Stimulated activated CD8-positive, alpha-beta memory T cell treated with anti-CD3 and anti-CD28 coated beads, Interleukin-7, amount 100 ng/mL, for 4 hours (primary cell): ENCODE data around the gene CST1.
"Not testable (repeated sequence)": the region's sequence is repeated elsewhere in the genome, so short reads cannot be mapped to it uniquely, and the experiment has no call there.

Experiments
- DNase-seq, 2 donors: peaks; one replicate each; pipeline ENCODE4 v3.0.0-alpha.2; 2020; ENCODE audit warnings: low read depth in 2 of 2

Gene CST1

DNA sequence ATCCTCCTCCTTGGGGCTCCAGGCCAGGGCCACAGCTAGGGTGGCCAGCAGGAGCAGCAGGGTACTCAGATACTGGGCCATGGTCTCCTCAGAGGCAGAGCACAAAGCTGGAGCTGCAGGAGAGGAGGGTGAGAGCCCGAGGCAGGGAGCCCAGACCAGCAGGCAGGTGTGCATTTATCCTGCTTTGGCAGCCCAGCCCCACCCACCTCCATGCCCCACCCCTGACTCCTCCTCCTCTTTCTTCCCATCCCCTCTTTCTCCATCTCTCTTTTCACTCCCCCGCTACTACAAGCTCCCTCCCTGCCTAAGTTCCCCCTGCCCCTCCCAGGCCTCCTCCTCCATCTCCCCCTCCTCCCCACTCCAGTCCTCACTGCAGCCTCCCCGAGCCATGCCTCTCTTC is at the start of gene CST1:
CST1 (minus strand) TSS at position 150 of the 400 bp plus-strand sequence; CDS start at position 81, 69 bp downstream.
- not testable (repeated sequence) for DNase-seq

DNA sequence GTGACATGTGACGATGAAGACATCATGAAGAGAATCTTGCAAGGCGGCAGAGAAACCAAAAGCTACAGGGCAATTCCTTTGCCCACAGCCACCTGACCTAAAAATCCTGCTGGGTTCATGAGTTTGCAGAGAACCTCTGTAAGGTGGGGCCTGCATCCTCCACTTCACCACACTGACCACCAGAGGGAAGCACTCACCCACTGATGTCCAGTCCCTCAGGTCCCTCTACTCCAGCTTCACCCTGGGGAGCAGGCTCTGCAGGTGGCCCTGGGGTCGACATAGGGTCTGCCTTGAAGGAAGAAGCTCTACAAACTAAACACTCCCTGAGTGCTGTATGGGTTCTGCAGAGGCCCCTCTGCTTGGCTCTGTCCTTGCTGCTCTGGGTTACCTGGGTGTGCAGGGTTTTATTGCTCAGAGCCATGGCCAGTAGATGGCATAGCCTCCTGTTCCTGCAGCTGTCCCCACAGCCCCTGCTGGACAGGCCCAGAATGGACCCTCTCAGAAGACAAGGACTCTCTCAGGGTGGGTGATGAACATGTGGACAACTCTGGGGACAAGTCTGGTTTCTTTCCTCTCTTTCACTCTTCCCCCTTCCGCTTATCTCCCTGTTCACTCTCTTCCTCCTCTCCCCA is 48.6 kb upstream of the CST1 start:
- DNase-seq: not testable (repeated sequence)

DNA sequence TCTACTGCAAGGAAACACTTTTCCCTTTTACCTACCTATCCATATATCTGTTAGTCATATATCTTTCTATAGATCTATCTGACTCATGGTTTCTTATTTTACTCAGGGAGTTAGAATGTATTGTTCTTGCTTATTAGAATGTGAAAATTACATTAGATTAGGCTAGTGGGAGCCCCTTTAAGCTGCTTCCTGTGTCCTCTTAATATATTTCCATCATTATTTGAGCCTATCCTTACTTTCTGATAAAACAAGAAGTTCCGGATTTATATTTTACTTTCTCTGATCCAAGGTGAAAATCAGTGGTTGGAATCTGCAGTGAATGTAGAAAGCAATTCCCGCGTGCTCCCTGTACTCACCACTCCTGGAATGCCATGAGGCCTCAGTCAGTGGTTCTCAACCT is 44.8 kb upstream of the CST1 start:
- no peak for DNase-seq

DNA sequence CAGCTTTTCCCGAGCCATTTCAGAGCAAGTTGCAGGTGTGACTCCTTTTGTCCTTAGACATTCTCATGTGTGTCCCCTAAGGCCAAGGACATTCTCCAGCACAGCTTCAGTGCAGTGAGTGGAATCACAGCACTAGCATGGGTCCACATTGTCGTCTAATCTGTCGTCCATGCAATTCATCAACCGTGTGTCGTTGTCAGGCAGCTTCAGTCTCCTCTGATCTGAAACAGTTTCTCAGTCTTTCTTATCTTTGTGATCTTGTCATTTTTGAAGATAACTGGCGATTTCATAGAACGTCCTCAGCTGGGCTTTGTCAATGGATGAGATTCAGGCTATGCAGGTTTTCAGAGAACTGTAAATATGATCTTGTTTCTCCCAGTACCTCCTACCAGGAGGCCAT is 44.1 kb upstream of the CST1 start:
- DNase-seq: no peak

DNA sequence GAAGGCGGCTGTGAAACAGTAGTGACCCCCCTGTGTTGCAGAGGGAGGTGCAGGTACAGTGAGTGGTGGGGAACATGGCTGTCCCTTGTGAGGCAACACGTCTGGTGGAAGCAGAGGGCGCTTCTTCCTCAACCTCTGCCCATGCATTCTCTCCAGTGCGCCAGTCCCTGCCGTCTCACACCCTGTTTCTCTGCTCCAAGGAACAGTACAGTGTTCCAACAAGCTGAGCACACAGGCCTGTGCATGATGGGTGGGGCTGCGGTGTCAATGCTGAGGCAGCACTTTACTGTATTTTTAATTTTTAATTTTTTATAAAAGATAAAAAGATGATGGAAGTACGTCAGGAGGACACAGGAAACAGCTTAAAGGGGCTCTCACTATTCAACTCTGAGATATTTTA is 43.3 kb upstream of the CST1 start:
- DNase-seq: no peak

DNA sequence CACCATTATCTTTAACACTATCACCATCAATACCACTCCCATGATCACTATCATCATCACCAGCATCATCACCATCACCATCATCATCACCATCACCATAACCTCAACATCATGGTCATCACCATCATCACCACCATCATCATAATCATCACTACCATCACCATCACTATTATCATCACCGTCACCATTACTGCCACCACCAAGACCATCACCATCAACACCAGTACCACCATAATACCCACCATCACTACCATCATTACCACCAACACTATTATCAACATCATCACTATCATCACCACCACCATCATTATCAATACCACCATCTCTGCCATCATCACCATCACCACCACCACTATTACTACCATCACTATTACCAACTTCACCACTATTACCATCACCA is 32.7 kb upstream of the CST1 start:
- DNase-seq: no peak

- no peak for DNase-seq
Measured at GRCh38 chr20:23782366-23782983, 31.7 kb upstream of the CST1 start.

- not testable (repeated sequence) for DNase-seq
Measured at GRCh38 chr20:23778676-23779075, 27.9 kb upstream of the CST1 start.

GRCh38 chr20:23777380-23777779 is 26.6 kb upstream of the CST1 start:
- not testable (repeated sequence) for DNase-seq

DNA sequence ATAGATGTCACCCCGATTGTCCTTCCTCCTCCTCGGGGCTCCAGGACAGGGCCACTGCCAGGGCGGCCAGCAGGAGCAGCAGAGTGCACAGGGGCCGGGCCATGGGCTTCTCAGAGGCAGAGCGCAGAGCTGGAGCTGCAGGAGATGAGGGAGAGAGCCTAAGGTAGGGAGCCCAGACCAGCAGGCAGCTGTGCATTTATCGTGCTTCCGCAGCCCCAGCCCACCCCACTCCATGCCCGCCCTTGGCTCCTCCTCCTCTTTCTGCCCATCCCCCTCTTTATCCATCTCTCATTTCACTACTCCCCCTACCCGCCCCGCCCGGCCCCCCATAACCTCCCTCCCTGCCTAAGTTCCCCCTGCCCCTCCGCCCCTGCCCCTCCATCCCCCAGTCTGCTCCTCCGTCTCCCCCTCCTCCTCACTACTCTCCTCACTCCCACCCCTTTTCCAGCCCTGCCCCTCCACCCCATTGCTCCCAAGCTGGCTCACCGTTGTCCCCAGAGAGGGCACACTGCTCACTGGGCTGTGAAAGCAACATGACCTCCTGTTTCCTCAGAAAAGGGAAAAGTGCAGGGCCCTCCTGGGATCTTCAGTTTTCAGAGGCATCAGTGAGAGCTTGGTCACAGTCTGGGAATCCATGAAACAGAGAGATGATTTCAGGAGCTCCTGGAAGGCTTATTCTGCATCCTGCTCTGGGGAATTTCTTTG is 25.5 kb upstream of the CST1 start:
- DNase-seq: no peak

GRCh38 chr20:23774081-23774480 is 23.3 kb upstream of the CST1 start:
- DNase-seq: no peak

DNA sequence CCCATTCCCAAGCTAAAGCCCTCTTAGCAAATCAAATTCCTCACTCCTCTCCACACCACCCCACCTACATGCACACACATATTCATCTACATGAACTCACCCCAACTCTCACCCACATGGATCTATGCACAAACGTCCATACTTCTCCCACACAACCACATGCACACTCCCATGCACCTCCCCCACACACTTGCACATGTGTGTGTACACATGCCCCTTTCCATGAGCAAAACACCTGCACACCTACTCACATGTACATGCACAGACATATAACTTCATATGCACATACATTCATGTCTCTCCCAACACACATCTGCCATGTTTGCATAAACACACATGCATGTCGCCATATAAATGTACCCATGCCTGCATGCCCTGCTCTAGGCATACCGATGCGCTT is 22.8 kb upstream of the CST1 start:
- no peak for DNase-seq

DNA sequence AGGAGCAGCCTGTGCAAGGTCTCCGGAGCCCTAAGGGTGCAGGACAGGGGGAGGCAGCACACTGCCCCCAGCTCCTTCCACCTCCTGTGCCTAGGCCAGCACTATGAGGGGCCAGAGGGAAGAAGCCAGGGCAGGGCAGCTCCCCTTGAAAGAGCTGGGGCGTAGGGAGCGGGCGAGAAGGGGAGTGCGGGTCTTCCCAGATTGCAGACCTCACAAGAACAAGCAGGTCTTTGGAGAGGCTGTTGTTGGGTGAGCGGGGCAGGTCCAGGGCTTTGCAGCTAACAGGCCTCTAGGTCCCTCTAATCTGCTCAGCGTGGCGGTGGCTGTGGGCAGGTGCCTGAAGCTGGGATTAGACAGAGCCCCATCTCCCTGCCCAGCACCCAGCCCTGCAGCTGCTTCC is 22.4 kb upstream of the CST1 start:
- no peak for DNase-seq

- no peak for DNase-seq
Measured at GRCh38 chr20:23772074-23772473, 21.3 kb upstream of the CST1 start.

DNA sequence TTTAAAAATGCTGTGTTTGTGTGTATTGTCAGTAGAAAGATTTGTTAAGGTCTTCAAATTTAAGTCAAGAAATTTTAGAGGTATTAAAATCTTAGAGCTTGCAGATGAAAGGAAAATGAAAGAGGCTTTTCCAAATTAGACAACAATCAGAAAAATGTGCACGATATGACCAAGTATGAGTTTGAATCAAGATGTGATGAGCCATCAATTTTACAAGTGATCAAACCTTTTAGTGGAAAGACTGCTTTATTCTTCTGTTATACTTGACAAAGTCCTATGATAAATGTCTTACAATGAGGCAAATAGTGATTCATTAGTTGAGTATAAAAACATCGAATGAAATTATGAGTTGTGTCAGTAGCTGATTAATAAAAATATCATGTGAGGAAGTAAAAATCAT is 19.6 kb upstream of the CST1 start:
- no peak for DNase-seq

DNA sequence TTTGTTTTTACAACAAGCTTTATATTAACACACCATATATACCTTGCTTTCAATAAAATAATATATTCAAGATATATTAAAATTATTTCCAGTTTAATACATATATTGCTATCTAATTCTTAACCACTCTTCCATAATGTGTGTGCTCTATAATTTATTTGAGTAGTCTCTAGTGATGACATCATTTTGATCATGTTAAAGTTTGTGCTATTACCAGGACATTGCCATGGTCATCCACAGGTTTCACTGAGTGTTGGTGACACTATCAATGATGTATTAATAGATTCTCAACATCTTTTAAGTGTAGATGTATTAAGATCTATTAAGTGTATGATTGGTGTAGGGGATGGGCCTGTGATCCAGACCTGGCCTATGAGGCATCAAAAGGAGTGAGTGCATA is 17.8 kb upstream of the CST1 start:
- not testable (repeated sequence) for DNase-seq

DNA sequence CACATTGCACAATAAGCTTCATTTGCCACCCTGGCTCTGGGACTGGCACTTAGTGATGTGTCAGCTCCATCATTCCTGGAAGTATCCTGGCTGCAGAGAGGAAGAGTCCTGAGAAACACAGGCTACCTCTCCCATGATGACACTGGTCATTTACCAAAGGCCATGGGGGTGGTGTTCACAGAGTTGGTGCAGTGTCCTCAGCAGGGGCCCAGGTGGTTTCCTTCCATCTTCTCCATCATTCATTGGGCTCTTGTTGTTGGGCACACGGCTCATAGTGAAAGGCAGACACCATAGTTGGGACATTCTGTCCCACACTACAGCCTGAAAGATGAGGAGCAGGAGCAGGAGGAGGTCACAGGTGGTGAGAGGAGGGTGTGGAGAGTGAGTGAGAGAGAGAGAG is 15.8 kb upstream of the CST1 start:
- DNase-seq: no peak

DNA sequence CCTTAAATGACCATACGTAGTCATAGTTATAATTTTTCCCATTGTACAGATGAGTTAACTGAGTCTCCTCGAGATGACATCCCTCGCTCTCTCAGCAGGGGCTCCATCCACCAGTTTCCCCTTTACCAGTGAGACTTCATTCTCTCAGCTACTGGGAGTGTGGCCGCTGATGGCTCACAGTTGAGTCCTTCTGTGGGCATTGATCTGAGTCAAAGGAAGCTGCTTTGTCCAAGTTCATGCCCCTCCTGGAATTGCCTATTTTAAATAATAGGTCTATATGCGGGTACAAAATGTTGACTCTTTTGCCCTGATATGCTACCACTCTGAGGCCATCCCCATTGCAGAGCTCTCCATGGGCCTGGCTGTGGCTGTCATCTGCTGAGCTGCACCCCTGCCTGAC is 14.8 kb upstream of the CST1 start:
- DNase-seq: no peak

- not testable (repeated sequence) for DNase-seq
Measured at GRCh38 chr20:23764630-23765029, 13.9 kb upstream of the CST1 start.

DNA sequence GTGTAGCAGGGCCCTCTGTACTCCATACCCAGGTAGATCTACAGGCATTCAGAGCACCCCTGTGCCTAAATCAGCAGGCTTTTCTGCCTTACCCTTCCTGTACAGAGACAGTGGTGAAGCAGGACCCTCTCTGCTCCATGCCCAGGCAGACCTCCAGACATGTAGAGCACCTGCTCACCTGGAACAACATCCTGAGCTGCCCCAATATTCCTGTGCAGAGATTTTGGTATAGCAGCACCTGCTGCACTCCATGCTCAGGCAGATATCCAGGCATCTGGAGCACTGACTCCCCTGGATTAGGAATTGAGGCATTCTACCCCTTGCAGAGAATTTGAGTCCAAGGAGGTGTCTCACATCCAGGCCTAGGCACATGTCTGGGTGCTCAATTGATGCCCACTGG is 12.6 kb upstream of the CST1 start:
- no peak for DNase-seq

DNA sequence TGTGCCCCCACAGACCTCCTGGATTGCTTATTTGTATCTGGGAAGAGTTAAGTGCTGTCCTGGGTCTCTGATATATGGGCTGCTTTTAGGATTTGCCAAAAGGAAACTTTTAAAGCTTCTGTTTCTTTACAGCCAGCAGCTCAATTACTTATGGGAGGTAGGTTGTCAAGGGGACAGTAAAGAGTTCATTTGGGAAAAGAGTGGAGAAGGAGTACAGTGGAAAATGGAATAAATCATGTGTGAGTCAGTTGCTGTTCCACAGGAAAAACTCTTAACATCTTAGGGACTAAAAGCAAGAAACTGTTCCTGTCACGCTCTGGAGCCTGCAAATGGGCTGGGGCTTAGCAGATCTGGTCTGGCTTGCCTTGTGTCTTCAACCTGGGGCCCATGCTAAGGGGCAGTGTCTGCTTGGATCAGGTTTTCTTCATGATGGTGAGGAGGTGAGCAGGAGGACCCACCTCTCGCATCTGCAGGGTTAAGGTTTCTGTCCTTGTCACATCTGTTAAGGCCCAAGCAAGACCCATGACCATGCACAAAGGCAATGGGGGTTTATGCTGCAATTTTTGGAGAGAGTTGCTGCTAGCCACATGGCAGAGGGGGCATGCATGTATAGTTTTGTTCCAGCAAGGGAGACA is 8.7 kb upstream of the CST1 start:
- no peak for DNase-seq

GRCh38 chr20:23756792-23757191 is 6.1 kb upstream of the CST1 start:
- not testable (repeated sequence) for DNase-seq

DNA sequence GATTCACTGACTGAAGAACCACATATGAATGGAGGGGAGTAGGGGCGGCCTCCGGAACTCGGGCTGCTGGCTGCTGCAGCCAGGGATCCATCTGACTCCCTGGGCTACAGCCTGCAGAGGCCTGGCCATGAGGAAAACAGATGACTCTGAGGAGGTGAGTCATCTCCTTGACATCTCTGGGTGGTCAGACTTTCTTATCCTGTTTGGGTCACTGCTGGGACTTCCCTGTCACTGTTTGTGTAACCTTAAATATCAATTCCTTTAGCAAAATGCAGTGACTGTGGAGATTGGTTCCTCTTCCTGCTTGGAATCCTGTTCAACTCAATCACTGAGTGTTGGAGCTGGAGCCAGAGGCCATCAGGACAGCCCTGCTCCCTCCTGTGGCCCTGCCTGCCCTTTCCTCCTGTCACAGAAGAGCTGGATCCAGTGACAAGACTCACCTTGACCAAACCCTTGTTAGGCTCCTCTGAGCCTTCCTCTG is 4.4 kb upstream of the CST1 start:
- not testable (repeated sequence) for DNase-seq
